Tibial nerve (tissue), 4 donors: ENCODE results near the gene ETNK1. TPM values are rescaled to one million over a fixed set of nuclear protein-coding genes. Genes with fewer than 3 reads are reported as not detected.

Experiments used
- DNase-seq, 2 donors: peaks; one replicate each; pipeline ENCODE4 v3.0.0-alpha.2; 2019; ENCODE audit warnings: low spot score in 2 of 2
- H3K27ac ChIP-seq, 4 donors: fragments of 200-600 bp; sonication (generic) in 3 of 4; one replicate each; pipeline ENCODE4 v1.5.1; 2017 to 2019; ENCODE audit warnings: mild to moderate bottlenecking in 1 of 4
- H3K27me3 ChIP-seq, 2 donors: fragments of 200-600 bp; sonication (generic) in 1 of 2; one replicate each; pipeline versions ENCODE4 v1.5.1 to v1.6.0; 2017 to 2019
- H3K36me3 ChIP-seq, 3 donors: fragments of 200-600 bp; sonication (generic); one replicate each; pipeline ENCODE4 v1.5.1; 2018 to 2019
- H3K4me1 ChIP-seq, 4 donors: fragments of 200-600 bp; sonication (generic) in 3 of 4; one replicate each; pipeline ENCODE4 v1.5.1; 2017 to 2019
- H3K4me3 ChIP-seq, 4 donors: fragments of 200-600 bp; sonication (generic) in 3 of 4; one replicate each; pipeline ENCODE4 v1.5.1; 2017 to 2019; ENCODE audit warnings: mild to moderate bottlenecking in 1 of 4, moderate library complexity in 1 of 4
- H3K9me3 ChIP-seq, 4 donors: fragments of 200-600 bp; sonication (generic) in 3 of 4; one replicate each; pipeline ENCODE4 v1.5.1; 2017 to 2019
- EP300 ChIP-seq, 2 donors: sonication (generic); formaldehyde crosslinking; IDR thresholded peaks; one replicate each; pipeline ENCODE4 v1.6.1; 2017; ENCODE audit warnings: antibody characterized with exemption in 2 of 2, mild to moderate bottlenecking in 1 of 2
- POLR2A ChIP-seq, 2 donors: fragments of 450-650 bp; IDR thresholded peaks; one replicate each; pipeline ENCODE4 v1.6.1; 2017; ENCODE audit warnings: antibody characterized with exemption in 2 of 2, mild to moderate bottlenecking in 2 of 2, moderate library complexity in 2 of 2
- WGBS, 2 donors: methylation state at CpG; one replicate each; pipeline ENCODE4 v1.1.5; 2018; 5-methylcytosine and 5-hydroxymethylcytosine counted together
- total RNA-seq, 4 donors: library from RNA; depleted of rRNA; stranded (reverse); fragments of >200 nt; gene quantifications; one replicate each; pipeline ENCODE4 v1.1.0, GENCODE V29; 2016
- TF ChIP-seq, protein P1 (sequence below), 5 experiments: fragments of 200-600 bp in 3 of 5; fragments of 450-650 bp in 2 of 5; sonication (generic) in 3 of 5; IDR thresholded peaks; one replicate each; pipeline ENCODE4 v1.5.1; 2016 to 2019; ENCODE audit warnings: antibody characterized with exemption in 5 of 5, mild to moderate bottlenecking in 3 of 5, moderate library complexity in 2 of 5

The ETNK1 gene
- total RNA-seq, 4 donors from 2014 or later = 31.5 to 43.9 (median 36.8) TPM

DNA sequence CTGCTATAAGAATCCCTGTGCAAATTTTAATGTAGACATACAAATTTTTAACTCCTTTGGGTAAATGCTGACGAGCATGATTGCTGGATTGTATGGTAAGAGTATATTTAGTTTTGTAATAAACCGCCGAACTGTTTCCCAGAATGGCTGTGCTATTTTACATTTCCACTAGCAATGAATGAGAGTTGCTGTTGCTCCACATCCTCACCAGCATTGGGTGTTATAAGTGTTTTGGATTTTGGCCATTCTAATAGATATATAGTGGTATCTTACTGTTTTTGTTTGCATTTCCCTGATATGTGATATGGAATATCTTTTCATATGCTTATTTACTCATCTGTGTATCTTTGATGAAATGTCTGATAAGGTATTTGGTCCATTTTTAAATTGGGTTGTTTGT, 23.7 kb downstream of the ETNK1 start:
- Histone ChIP-seq H3K27ac (no peak overlapping the region), H3K9me3 (no peaks in the 10 kb centered on the region), H3K27me3 (no peaks in the 10 kb centered on the region), H3K4me1 (peaks cover 0 to 7% (median 0%) of the 10 kb centered on the region in 4 donors), H3K4me3 (no peak overlapping the region), H3K36me3 (peaks cover 0 to 14% (median 0%) of the 10 kb centered on the region in 3 donors)
- WGBS, 2 donors = 96 to 97% methylated on average over 3 of the region's 3 CpGs
- no peak for DNase-seq
- TF ChIP-seq EP300 (IDR thresholded peaks at IDR 0.05) (no peak), POLR2A (IDR thresholded peaks at IDR 0.05) (no peak)
- TF ChIP-seq, protein P1, sequence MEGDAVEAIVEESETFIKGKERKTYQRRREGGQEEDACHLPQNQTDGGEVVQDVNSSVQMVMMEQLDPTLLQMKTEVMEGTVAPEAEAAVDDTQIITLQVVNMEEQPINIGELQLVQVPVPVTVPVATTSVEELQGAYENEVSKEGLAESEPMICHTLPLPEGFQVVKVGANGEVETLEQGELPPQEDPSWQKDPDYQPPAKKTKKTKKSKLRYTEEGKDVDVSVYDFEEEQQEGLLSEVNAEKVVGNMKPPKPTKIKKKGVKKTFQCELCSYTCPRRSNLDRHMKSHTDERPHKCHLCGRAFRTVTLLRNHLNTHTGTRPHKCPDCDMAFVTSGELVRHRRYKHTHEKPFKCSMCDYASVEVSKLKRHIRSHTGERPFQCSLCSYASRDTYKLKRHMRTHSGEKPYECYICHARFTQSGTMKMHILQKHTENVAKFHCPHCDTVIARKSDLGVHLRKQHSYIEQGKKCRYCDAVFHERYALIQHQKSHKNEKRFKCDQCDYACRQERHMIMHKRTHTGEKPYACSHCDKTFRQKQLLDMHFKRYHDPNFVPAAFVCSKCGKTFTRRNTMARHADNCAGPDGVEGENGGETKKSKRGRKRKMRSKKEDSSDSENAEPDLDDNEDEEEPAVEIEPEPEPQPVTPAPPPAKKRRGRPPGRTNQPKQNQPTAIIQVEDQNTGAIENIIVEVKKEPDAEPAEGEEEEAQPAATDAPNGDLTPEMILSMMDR (IDR thresholded peaks at IDR 0.05) = no peak

DNA sequence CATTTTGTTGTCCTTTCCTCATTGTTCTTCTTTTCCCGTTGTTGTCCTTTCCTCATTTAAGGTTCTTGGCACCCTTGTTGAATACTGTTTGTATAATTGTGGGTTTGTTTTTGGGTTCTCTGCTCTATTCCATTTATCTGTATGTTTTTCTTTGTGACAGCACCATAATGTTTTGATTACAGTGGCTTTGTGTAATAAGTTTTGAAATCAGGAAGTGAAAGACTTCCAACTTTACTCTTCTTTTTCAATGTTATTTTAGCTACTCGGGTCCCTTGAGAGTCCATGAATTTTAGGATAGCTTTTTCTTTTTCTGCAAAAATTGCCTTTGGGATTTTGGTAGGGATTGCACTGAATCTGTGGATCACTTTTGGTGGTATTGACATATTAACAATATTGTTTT, 28.1 kb downstream of the ETNK1 start:
- Histone ChIP-seq H3K36me3 (peaks cover 0 to 14% (median 0%) of the 10 kb centered on the region in 3 donors), H3K4me3 (no peak overlapping the region), H3K9me3 (no peaks in the 10 kb centered on the region), H3K27me3 (no peaks in the 10 kb centered on the region), H3K27ac (no peak overlapping the region), H3K4me1 (peaks cover 0 to 5% (median 0%) of the 10 kb centered on the region in 4 donors)
- DNase-seq = no peak
- TF ChIP-seq, protein P1 (IDR thresholded peaks at IDR 0.05) = no peak
- TF ChIP-seq EP300 (IDR thresholded peaks at IDR 0.05) (no peak), POLR2A (IDR thresholded peaks at IDR 0.05) (no peak)
- WGBS, 2 donors = 55 to 62% methylated on average over 2 of the region's 2 CpGs

DNA sequence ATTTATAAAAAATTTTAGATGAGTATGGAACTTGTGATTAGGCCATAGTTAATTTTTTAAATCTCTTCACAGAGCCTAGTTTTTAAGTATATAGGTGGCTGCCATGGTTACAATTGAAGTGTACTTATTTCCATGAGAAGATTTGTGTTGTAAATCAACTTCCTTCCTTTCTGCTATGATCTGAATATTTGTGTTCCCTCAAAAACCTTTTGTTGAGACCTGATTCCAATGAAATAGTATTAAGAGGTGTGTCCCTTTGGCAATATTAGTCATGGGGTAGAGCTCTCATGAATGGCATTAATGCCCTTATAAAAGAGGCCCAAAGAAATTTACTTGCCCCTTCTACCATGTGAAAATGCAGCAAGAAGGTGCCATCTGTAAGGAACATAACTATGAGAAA, 28.8 kb downstream of the ETNK1 start:
- DNase-seq = no peak
- peaks cover 0 to 5% (median 0%) of the 10 kb centered on the region in 4 donors for H3K4me1 ChIP-seq

DNA sequence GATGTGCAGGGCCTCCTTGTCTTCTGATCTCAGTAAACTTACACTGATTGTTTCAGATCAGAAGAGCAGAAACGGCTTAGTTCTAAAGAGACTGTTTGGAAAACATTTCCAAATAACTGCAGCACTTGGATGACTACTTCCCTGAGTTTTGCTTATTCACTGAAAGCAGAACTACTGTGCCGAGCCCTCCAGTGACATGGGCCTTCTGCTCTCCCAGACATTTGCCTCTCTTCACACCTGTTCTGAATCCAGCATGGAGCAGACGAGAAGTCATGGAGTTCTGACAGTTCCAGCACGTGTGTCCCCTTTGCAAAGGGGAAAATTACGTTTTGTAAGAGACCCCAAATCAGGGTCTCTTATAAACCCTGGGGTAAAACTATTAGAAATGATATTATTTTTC, 31.4 kb downstream of the ETNK1 start:
- H3K9me3 ChIP-seq = no peaks in the 10 kb centered on the region
- WGBS, 2 donors = 71 to 79% methylated on average over 5 of the region's 5 CpGs
- peaks cover 0 to 5% (median 0%) of the 10 kb centered on the region in 4 donors for H3K4me1 ChIP-seq
- peaks cover 0 to 13% (median 2%) of the 10 kb centered on the region in 3 donors for H3K36me3 ChIP-seq
- no peak for TF ChIP-seq POLR2A (IDR thresholded peaks at IDR 0.05)
- TF ChIP-seq, protein P1 (IDR thresholded peaks at IDR 0.05) = no peak
- TF ChIP-seq EP300 (IDR thresholded peaks at IDR 0.05) = no peak
- no peak for DNase-seq
- H3K27me3 ChIP-seq = no peaks in the 10 kb centered on the region
- no peak overlapping the region for H3K27ac ChIP-seq
- no peak overlapping the region for H3K4me3 ChIP-seq

More for the DNA sequence above, 28.8 kb downstream of the ETNK1 start:
- H3K4me3 ChIP-seq = no peak overlapping the region
- H3K36me3 ChIP-seq = peaks cover 0 to 8% (median 0%) of the 10 kb centered on the region in 3 donors
- no peak overlapping the region for H3K27ac ChIP-seq
- TF ChIP-seq, protein P1 (IDR thresholded peaks at IDR 0.05) = no peak
- TF ChIP-seq POLR2A (IDR thresholded peaks at IDR 0.05) (no peak), EP300 (IDR thresholded peaks at IDR 0.05) (no peak)
- H3K27me3 ChIP-seq = no peaks in the 10 kb centered on the region
- no peaks in the 10 kb centered on the region for H3K9me3 ChIP-seq

DNA sequence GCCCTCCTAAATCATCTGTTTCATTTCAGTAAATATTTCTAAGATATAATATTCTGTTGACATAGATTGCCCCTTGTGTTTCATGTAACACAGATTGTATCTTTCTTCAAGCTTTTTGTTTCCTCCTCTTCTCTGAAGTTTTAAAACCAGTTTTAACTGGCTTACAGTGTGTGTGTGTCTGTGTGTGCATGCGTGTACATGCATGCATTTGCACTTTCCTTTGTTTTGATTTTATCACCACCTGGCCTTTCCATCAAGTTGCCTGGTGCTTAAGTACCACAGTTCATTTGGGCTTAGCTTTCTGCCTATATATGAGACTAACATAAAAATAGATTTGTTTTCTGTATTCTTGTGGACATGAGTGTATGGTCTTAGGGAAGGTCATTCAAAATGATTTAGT, 31.9 kb downstream of the ETNK1 start:
- Histone ChIP-seq H3K4me1 (peaks cover 0 to 5% (median 0%) of the 10 kb centered on the region in 4 donors), H3K36me3 (peaks cover 0 to 15% (median 2%) of the 10 kb centered on the region in 3 donors), H3K9me3 (no peaks in the 10 kb centered on the region), H3K27ac (no peak overlapping the region), H3K27me3 (no peaks in the 10 kb centered on the region), H3K4me3 (no peak overlapping the region)
- TF ChIP-seq, protein P1 (IDR thresholded peaks at IDR 0.05) = no peak
- TF ChIP-seq POLR2A (IDR thresholded peaks at IDR 0.05) = no peak
- no peak for TF ChIP-seq EP300 (IDR thresholded peaks at IDR 0.05)
- 88 to 93% methylated on average over 1 of the region's 1 CpG for WGBS, 2 donors
- DNase-seq = no peak
